ENCODE data around the gene SEMA6A. TPM values are rescaled to one million over a fixed set of nuclear protein-coding genes. Genes with fewer than 3 reads are reported as not detected.

The SEMA6A gene
- total RNA-seq, 4 donors from 2014 or later: 76.7 to 231 (median 117) TPM

DNA sequence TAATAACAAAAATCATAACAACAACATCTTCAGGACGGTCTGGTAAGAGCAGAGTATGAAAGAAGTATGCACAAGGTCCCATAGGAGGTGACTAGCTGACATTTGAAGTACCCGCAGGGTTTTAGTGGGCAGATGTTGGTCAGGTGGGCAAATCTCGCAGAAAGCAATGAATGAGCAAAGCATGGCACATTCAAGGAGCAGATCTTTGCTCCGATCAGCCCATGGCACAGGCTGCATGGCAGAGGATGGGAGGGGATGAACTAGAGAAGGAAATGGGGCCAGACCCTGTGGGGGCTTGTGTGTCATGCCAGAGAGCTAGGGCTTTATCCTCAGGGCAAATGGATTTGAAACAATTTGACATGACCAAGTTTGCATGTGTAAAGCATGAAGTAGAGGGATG is 90.0 kb downstream of the SEMA6A start:
- 91% methylated on average over 4 of the region's 4 CpGs for WGBS, 2 donors (ENCODE audit: low coverage in 1 of 2)
- intact Hi-C loops (cut with DNase I; ENCODE audit: low total_unique reads): no loop called here
- Histone ChIP-seq H3K27ac (no peak overlapping the region), H3K9me3 (no peaks in the 10 kb centered on the region), H3K4me3 (no peak overlapping the region), H3K27me3 (no peaks in the 10 kb centered on the region), H3K36me3 (peaks cover 0 to 20% (median 6%) of the 10 kb centered on the region in 4 donors), H3K4me1 (peaks cover 0 to 11% (median 0%) of the 10 kb centered on the region in 4 donors)
- in situ Hi-C loops (cut with MboI; ENCODE audit: low pct_ligation_motif_present in 1 of 4, low pct_unique_long_range_greater_than_20kb in 1 of 4, low sequenced_read_pairs in 3 of 4): no loop called here
- DNase-seq: no peak
- TF ChIP-seq POLR2AphosphoS5 (IDR thresholded peaks at IDR 0.05) (no peak), POLR2A (IDR thresholded peaks at IDR 0.05) (no peak), EP300 (IDR thresholded peaks at IDR 0.05; ENCODE audit: low read depth) (no peak)
- TF ChIP-seq, protein P1, sequence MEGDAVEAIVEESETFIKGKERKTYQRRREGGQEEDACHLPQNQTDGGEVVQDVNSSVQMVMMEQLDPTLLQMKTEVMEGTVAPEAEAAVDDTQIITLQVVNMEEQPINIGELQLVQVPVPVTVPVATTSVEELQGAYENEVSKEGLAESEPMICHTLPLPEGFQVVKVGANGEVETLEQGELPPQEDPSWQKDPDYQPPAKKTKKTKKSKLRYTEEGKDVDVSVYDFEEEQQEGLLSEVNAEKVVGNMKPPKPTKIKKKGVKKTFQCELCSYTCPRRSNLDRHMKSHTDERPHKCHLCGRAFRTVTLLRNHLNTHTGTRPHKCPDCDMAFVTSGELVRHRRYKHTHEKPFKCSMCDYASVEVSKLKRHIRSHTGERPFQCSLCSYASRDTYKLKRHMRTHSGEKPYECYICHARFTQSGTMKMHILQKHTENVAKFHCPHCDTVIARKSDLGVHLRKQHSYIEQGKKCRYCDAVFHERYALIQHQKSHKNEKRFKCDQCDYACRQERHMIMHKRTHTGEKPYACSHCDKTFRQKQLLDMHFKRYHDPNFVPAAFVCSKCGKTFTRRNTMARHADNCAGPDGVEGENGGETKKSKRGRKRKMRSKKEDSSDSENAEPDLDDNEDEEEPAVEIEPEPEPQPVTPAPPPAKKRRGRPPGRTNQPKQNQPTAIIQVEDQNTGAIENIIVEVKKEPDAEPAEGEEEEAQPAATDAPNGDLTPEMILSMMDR (IDR thresholded peaks at IDR 0.05): no peak

DNA sequence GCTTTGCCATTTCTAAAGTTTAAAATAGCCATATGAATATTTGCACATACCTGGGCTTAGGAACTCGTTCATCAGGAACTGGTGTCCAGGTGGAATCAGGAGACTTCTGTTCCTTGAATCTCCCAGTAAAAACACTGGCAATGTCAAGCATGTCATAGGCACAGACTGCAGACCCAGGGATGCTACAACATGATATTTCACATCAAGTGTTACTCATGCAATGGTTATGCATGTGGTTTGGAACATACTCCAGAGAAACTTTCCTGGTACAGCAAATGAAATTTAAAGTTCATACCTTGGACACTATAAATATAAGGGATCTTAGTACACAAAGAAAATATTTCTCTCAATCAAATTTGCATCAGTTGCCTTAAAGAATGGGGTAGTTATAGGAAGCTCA is 92.2 kb downstream of the SEMA6A start:
- no peak for TF ChIP-seq POLR2AphosphoS5 (IDR thresholded peaks at IDR 0.05)
- TF ChIP-seq, protein P1 (IDR thresholded peaks at IDR 0.05): no peak
- TF ChIP-seq EP300 (IDR thresholded peaks at IDR 0.05; ENCODE audit: low read depth): no peak
- no peak for TF ChIP-seq POLR2A (IDR thresholded peaks at IDR 0.05)
- H3K27me3 ChIP-seq: no peaks in the 10 kb centered on the region
- no peak overlapping the region for H3K4me3 ChIP-seq
- in situ Hi-C loops (cut with MboI; ENCODE audit: low pct_ligation_motif_present in 1 of 4, low pct_unique_long_range_greater_than_20kb in 1 of 4, low sequenced_read_pairs in 3 of 4) (no loop called here), intact Hi-C loops (cut with DNase I; ENCODE audit: low total_unique reads) (no loop called here)
- 80% methylated on average over 1 of the region's 1 CpG; no CpG with 5 or more reads in 1 of the 2 donors for WGBS, 2 donors (ENCODE audit: low coverage in 1 of 2)
- H3K36me3 ChIP-seq: peaks cover 0 to 26% (median 12%) of the 10 kb centered on the region in 4 donors
- peaks cover 0 to 10% (median 0%) of the 10 kb centered on the region in 4 donors for H3K4me1 ChIP-seq
- H3K9me3 ChIP-seq: no peaks in the 10 kb centered on the region
- H3K27ac ChIP-seq: no peak overlapping the region
- no peak for DNase-seq

DNA sequence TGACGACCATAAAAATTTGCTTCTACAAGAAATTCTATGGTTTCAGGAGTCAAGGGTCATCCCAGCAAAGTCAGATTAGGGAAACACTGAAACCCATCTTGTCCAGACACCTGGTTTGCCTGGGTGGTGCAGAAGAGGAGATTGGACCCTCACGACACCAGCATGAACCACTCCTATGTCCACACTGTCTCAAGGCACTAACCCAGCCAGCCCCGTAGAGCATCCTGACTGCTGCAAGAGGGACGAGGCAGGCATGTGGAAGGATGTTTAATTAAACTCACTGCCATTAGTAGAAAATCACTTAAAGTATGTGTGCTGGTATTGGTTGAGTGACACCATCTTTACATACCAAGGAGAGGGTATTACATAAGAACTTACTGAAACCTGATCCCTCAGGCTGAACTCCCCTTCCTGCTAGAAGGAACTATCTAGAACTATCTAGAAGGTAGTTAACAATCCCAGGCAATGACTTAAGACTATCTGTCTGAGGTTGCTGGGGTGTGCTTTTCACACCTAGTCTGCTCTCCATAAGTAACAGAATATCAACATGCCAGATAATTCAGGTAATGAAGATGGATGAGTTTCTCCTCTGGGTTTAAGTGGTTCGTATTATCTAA is 93.6 kb downstream of the SEMA6A start:
- H3K36me3 ChIP-seq: peaks cover 0 to 38% (median 16%) of the 10 kb centered on the region in 4 donors
- in situ Hi-C loops (cut with MboI; ENCODE audit: low pct_ligation_motif_present in 1 of 4, low pct_unique_long_range_greater_than_20kb in 1 of 4, low sequenced_read_pairs in 3 of 4): no loop called here
- WGBS, 2 donors (ENCODE audit: low coverage in 1 of 2): 91% methylated on average over 2 to 5 of the region's 5 CpGs
- H3K4me3 ChIP-seq: no peak overlapping the region
- peaks cover 0 to 3% of the 10 kb centered on the region in 2 donors for H3K9me3 ChIP-seq
- no peak for DNase-seq
- no peak overlapping the region for H3K27ac ChIP-seq
- no peaks in the 10 kb centered on the region for H3K27me3 ChIP-seq
- intact Hi-C loops (cut with DNase I; ENCODE audit: low total_unique reads): loop anchor here (1.0 kb wide), 1 partner anchor 41 kb away; no protein-coding TSS in a partner anchor
- no peaks in the 10 kb centered on the region for H3K4me1 ChIP-seq
- no peak for TF ChIP-seq EP300 (IDR thresholded peaks at IDR 0.05; ENCODE audit: low read depth)
- no peak for TF ChIP-seq POLR2AphosphoS5 (IDR thresholded peaks at IDR 0.05)
- TF ChIP-seq, protein P1 (IDR thresholded peaks at IDR 0.05): no peak
- no peak for TF ChIP-seq POLR2A (IDR thresholded peaks at IDR 0.05)

DNA sequence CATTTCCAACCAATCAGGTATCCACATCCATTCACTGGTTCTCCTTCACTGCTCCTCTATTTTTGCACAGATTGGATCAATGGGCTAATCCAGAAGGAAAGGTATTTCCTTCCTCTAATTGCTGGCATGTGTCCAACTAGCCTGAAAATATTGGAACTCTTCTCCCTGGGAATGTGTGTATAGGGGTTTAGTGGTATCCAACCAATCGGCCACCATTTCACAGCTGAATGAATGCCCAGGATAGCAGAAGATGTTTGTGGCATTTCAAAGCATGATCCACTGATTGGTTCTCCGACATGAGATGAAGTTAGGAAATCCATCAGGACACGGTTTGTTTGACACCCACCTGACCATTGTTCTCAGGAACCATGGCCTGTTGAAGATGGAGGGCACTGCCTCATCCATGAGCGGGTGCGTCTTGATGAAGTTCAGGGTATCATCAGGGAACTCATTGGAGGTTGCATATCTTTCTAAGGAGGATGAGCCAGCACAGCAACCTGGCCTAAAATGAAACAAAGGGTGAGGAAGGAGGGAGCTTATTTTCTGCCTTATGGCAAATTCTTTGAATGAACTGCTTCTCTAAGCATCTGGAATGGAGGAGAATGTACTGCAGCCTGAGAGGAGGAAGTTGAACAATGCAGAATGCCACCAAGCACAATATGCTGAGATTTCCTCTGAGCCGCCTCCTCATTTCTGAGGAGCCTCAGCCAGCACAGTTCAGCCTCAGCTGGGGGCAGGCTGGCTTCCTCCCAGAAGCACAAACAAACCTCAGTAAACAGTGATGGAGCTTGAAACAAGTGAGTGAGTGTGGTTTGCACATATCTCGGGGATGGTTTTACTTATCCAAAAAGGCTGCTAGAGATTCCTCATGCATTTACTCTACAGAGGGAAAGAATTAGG is 94.6 kb downstream of the SEMA6A start:
- peaks cover 0 to 47% (median 16%) of the 10 kb centered on the region in 4 donors for H3K36me3 ChIP-seq
- intact Hi-C loops (cut with DNase I; ENCODE audit: low total_unique reads): no loop called here
- 92 to 100% methylated on average over 1 to 7 of the region's 7 CpGs for WGBS, 2 donors (ENCODE audit: low coverage in 1 of 2)

More for the DNA sequence above, 94.6 kb downstream of the SEMA6A start:
- no peak overlapping the region for H3K4me3 ChIP-seq
- in situ Hi-C loops (cut with MboI; ENCODE audit: low pct_ligation_motif_present in 1 of 4, low pct_unique_long_range_greater_than_20kb in 1 of 4, low sequenced_read_pairs in 3 of 4): no loop called here
- peaks cover 0 to 3% of the 10 kb centered on the region in 2 donors for H3K9me3 ChIP-seq
- no peak overlapping the region for H3K27ac ChIP-seq
- H3K27me3 ChIP-seq: no peaks in the 10 kb centered on the region
- no peaks in the 10 kb centered on the region for H3K4me1 ChIP-seq
- no peak for DNase-seq
- TF ChIP-seq POLR2AphosphoS5 (IDR thresholded peaks at IDR 0.05) (no peak), POLR2A (IDR thresholded peaks at IDR 0.05) (no peak), EP300 (IDR thresholded peaks at IDR 0.05; ENCODE audit: low read depth) (no peak)
- TF ChIP-seq, protein P1 (IDR thresholded peaks at IDR 0.05): no peak

Measured in transverse colon (tissue), 4 donors.